NCI-H2107 treated with DMSO at 0.1 percent for 48 hours (cell line): ENCODE data around the gene PTBP1.

Experiments
- DNase-seq: peaks from one replicate; lab custom pipeline; 2025; ENCODE audit not compliant: unreplicated experiment; lab: John Stamatoyannopoulos, UW

PTBP1 gene

DNA sequence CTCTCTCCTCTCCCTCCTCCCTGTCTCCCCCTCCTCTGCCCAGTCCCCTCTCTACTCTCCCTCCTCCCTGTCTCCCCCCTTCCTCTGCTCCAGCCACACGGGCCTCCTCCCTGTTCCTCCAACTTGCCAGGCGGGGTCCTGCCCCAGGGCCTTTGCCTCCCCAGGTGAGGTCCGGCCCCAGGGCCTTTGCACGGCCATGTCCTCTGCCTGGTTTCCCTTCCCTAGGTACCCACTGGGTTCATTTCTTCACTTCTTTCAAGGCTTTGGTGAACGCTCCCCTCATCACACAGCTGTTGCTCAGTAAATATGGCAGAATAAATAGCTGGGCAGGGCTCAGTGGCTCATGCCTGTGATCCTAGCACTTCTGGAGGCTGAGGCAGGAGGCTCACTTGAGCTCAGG, 25.2 kb upstream of the PTBP1 start:
- DNase-seq = no peak

DNA sequence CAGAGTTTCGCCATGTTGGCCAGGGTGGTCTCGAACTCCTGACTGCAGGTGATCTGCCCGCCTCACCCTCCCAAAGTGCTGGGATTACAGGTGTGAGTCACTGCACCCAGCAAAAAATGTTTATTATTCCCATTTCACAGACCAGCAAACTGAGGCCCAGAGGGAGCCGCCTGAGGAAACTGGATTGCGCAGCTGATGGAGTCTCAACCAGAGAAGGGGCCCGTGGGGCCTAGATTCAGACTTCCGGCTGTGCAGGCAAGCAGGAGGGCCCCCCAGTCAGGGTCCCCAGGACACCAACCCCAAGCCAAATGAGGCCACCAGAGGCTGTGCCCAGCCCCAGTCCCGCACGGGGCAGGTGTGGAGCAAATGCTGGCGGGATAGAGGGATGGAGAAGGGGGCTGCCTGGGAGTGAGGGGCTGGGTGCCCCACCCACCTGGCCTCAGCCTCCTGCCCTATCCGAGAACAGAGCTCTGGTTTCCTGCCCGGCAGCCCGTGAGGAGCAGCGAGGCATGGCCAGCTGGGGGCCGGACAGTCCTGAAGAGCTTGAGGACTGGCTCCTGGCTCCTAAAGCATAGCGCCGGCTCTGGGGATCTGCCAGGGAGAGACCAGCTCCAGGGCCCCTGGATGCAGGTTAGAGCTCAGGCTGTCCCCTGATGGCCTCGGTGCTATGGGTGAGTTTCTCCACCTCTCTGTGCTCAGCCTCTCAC, 24.4 kb upstream of the PTBP1 start:
- no peak for DNase-seq

DNA sequence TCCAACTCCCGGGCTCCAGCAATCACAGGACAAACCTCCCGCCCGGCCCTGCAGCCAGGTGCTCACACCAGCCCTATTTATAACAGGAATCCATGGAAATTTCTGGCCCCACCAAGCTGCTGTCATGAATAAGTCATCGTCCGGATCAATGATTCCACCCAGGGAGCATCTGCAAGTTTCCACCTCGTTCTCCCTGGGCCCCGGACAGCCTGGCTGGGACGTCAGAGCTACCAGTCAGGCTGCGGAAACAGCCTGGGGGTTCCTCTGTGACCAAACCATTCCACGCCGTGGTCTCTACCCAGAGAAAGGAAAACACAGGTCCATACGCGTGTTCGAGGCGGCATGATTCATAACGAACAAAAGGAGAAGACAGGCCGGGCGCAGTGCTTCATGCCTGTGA, 20.7 kb upstream of the PTBP1 start:
- DNase-seq = no peak

DNA sequence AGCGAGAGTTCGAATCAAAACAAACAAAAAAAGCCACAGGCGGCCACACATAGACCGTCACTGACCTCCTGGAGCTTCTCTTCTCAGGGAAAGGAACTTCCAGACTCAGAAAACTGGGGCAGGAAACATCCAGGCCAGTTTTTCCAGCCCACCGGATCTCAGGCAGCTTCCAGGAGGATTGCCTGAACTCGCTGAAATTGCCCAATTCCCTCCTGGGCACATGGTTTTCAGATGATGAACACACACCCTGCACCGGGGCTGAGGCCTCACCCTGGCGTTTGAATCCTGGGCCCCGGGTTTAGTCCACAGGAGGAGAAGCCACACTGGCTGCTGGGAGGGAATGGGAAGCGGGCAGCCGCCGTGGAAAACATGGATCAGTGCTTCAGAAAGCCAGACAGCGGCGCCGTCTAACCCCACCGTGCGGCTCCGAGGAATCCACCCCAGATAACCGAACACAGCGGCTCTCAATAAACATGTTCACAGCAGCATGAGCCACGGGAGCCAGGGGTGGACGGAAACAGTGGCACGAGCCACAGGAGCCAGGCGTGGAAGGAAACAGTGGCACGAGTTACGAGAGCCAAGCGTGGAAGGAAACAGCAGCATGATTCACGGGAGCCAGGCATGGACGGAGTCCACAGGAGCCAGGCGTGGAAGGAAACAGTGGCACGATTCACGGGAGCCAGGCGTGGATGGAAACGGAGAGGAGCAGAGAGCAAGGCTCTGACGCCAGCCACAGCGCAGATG, 18.2 kb upstream of the PTBP1 start:
- DNase-seq = no peak

DNA sequence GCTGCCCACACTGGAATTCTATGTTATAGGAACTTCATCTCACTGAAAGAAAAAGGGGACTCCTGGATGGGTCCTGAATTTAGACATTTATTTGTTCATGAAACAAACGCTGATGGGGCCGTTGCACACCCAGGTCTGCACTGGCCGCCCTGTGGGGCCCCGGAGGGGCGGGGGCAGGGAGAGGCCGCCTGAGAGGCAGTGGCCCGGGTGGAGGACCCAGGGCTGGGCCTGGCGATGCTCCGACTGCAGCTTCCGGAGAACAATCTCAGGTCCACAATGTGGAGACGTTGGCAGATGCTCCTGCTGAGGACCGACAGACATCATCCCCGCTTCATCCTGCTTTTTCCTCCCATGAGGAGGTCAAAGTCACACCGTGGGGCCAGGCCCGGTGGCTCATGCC, 16.3 kb upstream of the PTBP1 start:
- no peak for DNase-seq

DNA sequence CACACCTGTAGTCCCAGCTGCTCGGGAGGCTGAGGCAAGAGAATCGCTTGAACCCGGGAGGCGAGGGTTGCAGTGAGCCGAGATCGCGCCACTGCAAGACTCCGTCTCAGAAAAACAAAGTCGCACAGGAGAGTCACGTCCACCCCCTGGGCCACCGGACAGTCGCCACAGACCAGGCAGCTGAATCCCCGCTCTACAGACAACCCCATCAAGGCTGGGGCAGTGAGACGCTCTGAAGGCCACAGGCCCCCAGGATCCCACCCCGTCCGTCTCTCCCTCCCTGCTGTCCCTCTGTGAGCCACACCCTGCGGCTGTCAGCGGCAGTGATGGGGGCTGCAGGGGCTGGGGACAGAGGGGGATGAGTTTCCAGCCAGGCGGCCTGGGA, 15.5 kb upstream of the PTBP1 start:
- DNase-seq = no peak

DNA sequence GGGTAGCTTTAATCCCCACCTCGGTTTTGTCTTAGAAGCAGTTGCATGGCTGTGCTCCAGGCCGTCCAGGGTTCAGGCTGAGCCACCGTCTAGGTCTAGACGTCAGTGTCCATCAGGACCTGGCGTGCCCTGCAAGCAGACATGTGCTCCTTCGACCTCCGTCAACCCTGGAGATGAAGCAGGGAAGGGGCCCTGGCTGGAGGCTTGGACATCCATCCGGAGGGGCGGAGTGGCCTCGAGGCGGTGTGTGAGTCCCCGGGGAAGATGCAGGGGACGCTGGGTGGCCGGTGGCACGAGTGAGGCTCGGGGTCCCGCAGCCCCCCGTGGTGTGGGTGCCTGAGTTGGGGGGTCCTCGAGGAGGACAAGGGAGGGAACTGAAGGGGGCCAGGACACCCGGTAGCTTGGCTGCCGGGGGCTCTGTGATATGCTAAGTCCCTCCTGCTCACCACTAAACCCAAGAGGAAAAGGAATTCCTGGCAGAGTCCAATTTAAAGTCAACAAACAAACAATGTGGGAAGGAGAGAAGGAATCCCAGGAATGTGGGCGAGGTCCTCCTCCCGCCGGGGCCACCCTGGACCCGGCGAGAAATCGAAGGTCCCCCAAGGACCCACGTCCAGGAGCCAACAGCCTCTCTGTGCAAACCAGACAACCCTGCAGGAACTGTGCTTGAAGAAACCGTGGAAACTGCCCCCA, 14.9 kb upstream of the PTBP1 start:
- no peak for DNase-seq

DNA sequence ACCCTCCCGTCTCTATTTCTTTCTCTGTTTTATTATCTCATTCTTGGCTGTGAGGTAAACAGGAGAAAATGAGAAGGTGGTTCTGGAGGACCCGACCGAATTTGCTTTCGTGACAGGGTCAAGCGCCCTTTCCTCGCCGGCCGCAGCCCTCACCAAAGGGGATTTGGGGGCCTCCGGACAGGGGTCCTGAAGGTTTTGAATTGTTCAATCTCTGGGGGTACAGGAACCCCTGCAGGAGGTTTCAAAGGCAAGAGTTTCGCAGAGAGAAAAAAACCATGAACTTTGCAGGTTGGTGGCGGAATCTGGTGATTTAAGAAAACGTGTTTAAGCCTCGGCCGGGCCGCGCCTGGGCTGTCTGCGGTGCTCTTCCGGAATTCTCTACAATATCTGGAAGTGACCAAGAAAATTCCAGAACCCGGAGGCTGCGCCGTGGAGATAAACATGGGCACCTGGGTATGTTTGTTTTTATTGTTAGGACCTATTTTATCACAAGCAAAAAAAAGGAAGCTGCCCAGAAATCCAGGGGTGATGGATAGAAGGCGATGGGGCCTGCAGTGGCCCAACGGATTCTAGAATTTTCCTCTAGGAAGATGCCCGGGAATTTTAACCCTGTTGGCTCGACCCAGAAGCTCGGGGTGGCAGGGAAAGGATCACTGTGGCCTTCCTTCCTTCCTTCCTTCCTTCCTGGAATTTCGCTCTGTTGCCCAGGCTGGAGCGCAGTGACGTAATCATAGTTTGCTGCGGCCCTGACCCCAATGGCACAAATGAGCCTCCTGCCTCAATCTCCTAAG, 14.2 kb upstream of the PTBP1 start:
- DNase-seq = no peak

DNA sequence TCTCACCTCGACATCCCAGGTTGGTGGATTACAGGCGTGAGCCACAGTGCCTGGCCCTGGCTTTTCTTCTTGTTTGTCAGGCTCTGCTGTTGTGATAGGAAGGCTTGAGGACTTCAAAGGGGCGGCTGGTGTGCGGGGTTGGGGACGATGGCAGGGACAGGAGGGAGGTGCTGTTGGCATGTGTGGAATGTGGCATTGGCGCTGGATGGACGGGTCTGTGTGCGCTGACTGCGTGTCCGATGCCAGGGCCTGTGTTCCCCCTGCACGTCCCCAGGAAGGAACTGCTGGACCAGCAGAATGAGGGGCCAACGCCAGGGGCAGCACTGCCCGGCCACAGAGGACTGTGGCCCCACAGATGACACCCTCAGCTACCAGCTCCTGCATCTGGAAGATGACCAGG, 12.7 kb upstream of the PTBP1 start:
- no peak for DNase-seq

DNA sequence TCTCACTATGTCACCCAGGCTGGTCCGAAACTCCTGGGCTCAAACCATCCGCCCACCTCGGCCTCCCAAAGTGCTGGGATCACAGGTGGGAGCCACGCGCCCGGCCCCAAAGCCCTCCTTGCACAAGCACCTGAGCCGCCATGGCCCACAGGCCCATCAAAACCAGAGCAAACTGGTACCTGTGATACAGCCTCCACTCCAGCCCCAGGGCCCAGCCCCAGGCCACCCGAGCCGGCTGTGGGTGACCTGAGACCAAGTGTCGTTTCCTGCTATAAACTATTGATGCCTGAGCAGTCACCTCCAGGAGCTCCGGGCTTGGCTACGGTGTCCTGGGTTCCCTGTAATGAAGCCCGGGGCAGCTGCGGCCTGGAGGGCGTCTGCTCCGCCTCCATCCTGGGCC, 9.7 kb upstream of the PTBP1 start:
- no peak for DNase-seq

DNA sequence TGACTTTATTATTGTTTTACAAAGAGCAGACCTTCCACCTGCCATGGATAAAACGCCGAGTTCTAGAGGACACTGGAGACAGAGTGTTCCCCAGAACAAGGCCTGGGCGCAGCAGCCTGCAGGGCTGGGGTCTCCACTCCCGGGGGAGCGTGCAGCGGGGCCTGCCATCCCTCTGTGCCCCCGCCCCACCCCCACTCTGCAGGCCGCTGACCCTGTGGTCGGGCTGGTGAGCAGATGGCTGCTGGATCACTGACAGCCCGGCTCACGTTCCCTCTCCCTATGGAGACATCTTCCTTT, 8.6 kb upstream of the PTBP1 start:
- no peak for DNase-seq

DNA sequence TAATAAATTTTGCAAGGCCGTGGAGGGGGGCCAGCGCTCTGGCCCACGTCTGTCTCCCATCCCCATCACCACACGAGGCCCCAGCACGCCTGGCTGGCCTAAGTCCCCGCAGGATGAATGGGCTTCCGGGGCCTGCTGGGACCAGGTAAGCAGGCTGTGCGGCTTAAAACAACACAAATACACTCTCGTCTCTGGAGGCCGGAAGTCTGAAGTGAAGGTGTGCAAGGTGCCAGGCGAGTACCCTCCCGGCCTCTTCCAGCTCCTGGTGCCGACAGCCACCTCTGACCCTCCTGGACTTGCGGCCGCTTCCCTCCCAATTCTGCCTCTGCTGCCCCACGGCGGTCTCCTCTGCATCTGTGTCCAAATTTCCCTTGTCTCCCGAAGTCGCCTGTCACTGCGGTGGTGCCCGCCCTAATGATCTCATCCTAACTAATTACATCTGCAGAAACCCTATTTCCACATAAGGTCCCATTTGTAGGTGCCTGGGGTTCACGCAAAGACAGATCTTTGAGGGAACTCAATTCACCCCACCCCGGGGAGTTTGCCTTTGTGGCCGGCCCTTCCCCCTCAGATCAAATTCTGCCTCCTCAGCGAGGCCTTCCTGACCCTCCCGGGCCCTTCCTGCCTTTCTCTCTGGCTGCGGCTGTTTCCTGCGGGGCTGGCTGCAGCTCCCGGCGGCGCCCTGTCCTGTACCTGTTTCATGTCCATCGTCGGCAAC, 8.1 kb upstream of the PTBP1 start:
- DNase-seq = peak; percentile 43

DNA sequence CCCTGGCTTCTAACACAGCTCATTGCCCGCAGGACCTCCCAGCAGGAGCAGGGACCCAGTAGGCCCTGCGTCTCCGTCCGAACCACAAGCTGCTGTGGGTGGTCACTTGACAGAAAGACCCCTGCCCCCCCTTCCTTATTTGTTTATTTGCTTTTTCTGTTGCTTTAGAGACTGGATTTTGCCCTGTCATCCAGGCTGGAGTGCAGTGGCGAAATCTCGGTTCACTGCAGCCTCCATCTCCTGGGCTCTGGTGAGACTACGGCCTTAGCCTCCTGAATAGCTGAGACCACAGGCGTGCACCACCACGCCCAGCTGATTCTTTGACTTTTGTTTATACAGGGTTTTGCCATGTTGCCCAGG, 7.6 kb upstream of the PTBP1 start:
- DNase-seq = no peak

DNA sequence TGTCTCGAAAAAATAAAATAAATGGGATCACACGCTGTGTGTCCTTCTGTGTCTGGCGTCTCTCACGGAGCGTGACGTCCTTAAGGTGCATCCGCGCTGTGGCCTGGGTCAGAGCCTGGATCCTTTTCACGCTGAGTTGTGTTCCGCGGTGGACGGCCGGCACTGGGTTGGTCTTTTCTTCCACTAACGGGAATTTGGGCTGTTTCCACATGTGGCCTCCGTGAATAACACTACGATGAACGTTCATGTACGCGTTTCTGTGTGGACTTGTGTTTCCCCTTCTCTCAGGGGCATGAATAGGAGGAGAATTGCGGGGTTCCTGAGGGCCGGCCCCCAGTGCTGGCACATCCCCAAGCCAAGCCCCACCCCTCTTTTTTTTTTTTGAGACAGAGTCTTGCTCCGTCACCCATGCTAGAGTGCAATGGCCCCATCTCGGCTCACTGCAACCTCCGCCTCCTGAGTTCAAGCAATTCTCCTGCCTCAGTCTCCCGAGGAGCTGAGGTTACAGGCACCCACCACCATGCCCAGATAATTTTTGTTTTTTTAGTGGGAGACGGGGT, 6.2 kb upstream of the PTBP1 start:
- no peak for DNase-seq

DNA sequence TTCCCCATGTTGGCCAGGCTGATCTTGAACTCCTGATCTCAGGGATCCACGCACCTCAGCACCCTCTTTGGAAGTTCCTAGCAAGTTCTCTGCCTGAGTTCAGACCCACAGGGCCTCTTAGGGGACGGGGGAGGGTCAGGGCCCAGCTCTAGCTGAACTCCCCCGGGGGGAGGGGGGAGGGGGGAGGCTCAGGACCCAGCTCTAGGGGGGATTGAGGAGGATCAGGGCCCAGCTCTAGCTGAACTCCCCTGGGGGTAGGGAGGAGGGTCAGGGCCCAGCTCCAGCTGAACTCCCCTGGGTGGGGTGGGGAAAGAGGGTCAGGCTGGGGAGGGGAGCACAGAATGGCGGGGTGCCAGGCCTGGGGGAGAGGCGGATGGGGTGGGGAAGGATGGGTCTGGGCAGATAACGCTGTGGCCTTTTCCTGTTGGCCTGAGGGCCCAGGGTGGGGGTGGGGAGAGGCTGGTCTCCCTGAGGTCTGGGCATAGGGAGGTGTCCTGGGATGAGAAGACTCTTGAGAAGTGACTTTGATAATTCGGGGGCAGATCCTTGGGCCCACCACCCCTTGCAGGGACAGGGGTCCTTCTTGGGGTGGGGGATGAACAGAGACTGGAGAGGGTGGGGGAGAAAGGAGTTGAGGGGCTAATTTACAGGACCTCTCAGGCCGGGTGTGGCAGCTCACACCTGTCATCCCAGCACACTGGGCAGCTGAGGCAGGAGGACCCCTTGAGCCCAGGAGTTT, 5.5 kb upstream of the PTBP1 start:
- DNase-seq = no peak

DNA sequence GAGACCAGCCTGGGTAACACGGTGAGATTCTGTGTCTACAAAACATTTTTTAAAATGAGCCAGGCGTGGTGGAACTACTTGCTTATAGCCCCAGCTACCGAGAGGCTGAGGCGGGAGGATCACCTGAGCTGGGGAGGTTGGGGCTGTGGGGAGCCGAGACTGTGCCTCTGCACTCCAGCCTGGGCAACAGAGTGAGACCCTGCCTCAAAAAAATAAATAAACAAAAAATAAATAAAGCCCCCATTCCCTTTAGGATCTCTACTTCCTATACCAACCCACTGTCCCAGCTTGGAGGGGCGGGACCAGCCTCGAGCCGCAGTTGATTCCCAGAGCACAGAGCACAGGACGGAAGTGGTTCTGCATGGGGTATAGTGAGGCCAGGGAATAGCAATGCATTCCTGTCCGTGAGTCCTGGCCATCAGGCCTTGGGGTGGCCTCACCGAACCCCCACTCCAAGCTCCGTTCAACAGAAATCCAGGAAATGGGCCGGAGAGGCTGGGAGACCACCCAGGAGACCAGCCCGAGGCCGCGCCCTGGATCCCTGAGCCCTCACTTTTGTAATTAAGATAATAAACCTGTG, 4.9 kb upstream of the PTBP1 start:
- DNase-seq = no peak

DNA sequence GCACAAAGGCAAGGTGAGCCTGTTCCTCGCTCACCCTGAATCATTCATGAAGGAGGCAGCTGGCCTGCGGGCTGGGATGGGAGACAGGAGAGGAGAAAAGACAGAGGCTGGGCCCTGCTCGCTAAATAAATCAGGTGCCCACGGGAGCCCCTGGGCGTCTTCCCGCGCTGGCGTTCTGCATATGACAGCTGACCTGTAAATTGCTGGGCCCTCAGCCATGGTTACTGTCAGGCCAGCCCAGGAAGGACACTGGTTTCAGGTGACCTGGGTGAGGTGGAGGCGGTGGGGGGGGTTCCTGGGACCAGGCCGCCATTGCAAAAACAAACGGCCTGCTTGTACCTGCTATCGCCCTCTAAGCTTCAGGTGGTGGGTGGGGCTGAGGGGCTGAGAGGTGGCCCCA, 3.4 kb upstream of the PTBP1 start:
- DNase-seq = no peak

DNA sequence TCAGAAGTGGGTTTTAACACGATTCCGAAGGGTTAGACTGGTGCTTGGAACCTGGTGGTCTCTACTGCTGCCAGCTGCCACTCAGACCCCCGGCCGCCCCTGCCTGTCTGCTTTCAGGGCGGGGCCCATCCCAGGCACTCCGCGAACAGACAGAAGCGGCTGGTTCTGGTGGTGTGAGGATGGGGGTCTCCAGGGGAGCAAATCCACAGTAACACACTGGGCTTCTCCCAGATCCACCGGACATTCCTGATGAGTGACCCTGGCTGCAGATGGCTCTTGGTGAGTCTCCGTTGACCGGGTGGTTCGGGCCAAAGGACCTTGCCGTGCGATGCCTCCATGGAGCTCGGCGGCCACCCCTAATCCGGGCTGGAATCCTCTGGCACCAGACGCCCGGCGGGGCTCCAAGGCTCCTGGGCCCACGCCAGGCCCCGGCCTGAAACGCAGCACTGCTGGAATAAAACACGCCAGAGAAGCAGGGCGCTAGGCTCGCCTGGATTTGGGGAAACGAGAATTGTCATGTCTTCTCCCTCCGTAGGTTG, 2.1 kb upstream of the PTBP1 start:
- DNase-seq = no peak
